ENCODE measurements around the gene ZNF501.

- TF ChIP-seq POLR2A (IDR thresholded peaks at IDR 0.05), result no peak
- TF ChIP-seq CTCF (IDR thresholded peaks at IDR 0.05 in 8 of 11, conservative IDR thresholded peaks at IDR 0.05 in 3 of 11), result no peak
Observed at GRCh38 chr3:44772099-44772442, 42.6 kb downstream of the ZNF501 start.
